ENCODE measurements around the gene DLX5.

Gene DLX5

DNA sequence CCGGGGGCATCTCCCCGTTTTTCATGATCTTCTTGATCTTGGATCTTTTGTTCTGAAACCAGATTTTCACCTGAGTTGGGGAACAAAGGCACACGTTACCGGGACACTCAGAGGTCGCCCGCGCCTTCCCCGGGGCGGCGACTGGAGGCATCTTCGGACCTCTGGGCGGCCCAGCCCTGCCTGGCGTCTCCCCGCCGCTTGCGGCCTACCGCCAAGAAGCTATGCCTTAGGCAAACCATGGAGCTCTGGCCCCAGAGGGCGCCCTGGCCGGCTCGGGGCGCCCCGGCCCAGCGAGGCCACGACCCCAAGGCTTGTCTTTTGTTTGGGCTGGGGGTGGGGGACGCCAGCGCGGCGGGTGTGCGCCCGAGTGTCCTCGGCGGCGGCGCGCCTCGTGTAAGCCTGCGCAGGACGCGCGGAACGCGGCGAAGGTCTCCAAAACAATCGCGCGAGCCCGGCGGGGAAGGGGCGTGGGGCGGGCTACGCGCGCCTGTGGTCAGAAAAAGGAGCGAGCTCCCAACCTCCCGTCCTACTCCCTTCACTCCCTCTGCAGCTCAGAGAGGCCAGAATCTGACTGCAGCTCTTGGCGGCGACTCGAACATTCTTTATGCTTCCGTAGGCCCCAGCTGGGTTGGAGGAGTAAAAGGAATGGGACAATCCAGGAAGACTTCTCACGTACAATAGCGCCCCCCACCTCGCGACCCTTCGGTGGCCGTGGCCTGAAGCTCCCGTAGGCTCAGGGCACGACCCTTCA is 3.5 kb downstream of the DLX5 start:
- no peak for TF ChIP-seq YY1 (IDR thresholded peaks at IDR 0.05; ENCODE audit: insufficient read depth, insufficient read length)
- peak; percentile 12 for TF ChIP-seq SUZ12 (IDR thresholded peaks at IDR 0.05; ENCODE audit: extremely low read depth, insufficient read depth, insufficient read length)
- no peaks in the 10 kb centered on the region for H3K36me3 ChIP-seq (ENCODE audit: insufficient read depth, insufficient read length, low read length)
- peaks cover 7% of the 10 kb centered on the region for H3K4me1 ChIP-seq (ENCODE audit: insufficient read depth, insufficient read length)
- no peaks in the 10 kb centered on the region for H3K9me3 ChIP-seq (ENCODE audit: insufficient read depth, low read length)
- H3K27me3 ChIP-seq (ENCODE audit: insufficient read depth, insufficient read length): peaks cover 98% of the 10 kb centered on the region
- DNase-seq (ENCODE audit: low read depth, low spot score): no peak
- H3K4me3 ChIP-seq (ENCODE audit: insufficient read length, low read depth): peak overlapping the region; percentile 21
- peak overlapping the region; percentile 42 for H3K9ac ChIP-seq (ENCODE audit: insufficient read length, low read depth)

DNA sequence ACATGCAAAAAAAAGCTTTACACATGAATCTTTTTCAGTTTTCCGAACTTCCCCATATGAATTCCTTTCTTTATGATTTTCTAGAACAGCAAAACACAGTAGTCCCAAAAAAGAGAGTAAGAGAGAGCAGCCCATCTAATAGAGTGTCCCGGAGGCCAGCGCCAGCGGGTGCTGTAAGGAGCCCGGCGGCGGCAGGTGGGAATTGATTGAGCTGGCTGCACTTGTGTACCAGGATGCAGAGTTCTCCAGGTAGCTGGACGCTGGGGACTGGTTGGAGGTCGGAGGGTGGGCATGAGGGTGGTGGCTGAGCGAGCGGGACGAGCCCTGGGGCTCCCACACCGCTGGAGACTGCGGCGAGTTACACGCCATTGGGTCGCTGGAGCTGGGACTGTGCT is 4.0 kb downstream of the DLX5 start:
- peaks cover 7% of the 10 kb centered on the region for H3K4me1 ChIP-seq (ENCODE audit: insufficient read depth, insufficient read length)
- H3K9me3 ChIP-seq (ENCODE audit: insufficient read depth, low read length): no peaks in the 10 kb centered on the region
- DNase-seq (ENCODE audit: low read depth, low spot score): no peak
- H3K9ac ChIP-seq (ENCODE audit: insufficient read length, low read depth): no peak overlapping the region
- H3K36me3 ChIP-seq (ENCODE audit: insufficient read depth, insufficient read length, low read length): no peaks in the 10 kb centered on the region
- peak overlapping the region; percentile 21 for H3K4me3 ChIP-seq (ENCODE audit: insufficient read length, low read depth)
- no peak for TF ChIP-seq SUZ12 (IDR thresholded peaks at IDR 0.05; ENCODE audit: extremely low read depth, insufficient read depth, insufficient read length)
- no peak for TF ChIP-seq ZNF274 (IDR thresholded peaks at IDR 0.05; ENCODE audit: low read depth, low read length)
- no peak for TF ChIP-seq YY1 (IDR thresholded peaks at IDR 0.05; ENCODE audit: insufficient read depth, insufficient read length)
- H3K27me3 ChIP-seq (ENCODE audit: insufficient read depth, insufficient read length): peaks cover 98% of the 10 kb centered on the region

DNA sequence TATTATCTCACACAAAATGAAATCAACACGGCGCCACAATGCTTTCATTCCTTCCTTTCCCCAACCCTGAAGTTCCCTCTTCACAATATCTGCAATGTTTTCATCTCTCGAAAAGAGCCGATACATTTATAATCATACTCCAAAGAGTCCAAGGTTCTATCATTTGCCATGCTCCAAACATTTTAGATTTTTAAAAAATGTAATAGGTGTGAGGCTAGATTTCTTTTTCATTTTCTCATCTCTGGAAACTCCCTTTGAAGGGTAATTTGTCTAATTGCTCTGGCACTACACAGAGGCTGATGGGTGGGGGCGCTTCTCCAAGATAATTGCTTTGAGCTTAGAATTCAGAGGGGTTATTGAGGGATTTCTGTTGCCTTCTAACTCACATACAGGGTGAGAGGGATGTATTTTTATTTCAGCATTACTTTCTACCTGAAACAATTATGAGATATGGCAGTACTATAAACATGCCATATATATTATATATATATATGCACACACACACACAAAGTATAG is 4.9 kb downstream of the DLX5 start:
- no peaks in the 10 kb centered on the region for H3K9me3 ChIP-seq (ENCODE audit: insufficient read depth, low read length)
- peaks cover 7% of the 10 kb centered on the region for H3K4me1 ChIP-seq (ENCODE audit: insufficient read depth, insufficient read length)
- no peak for DNase-seq (ENCODE audit: low read depth, low spot score)
- peaks cover 98% of the 10 kb centered on the region for H3K27me3 ChIP-seq (ENCODE audit: insufficient read depth, insufficient read length)
- H3K4me3 ChIP-seq (ENCODE audit: insufficient read length, low read depth): no peak overlapping the region
- TF ChIP-seq ZNF274 (IDR thresholded peaks at IDR 0.05; ENCODE audit: low read depth, low read length) (no peak), YY1 (IDR thresholded peaks at IDR 0.05; ENCODE audit: insufficient read depth, insufficient read length) (no peak), SUZ12 (IDR thresholded peaks at IDR 0.05; ENCODE audit: extremely low read depth, insufficient read depth, insufficient read length) (no peak)
- H3K9ac ChIP-seq (ENCODE audit: insufficient read length, low read depth): no peak overlapping the region
- no peaks in the 10 kb centered on the region for H3K36me3 ChIP-seq (ENCODE audit: insufficient read depth, insufficient read length, low read length)

DNA sequence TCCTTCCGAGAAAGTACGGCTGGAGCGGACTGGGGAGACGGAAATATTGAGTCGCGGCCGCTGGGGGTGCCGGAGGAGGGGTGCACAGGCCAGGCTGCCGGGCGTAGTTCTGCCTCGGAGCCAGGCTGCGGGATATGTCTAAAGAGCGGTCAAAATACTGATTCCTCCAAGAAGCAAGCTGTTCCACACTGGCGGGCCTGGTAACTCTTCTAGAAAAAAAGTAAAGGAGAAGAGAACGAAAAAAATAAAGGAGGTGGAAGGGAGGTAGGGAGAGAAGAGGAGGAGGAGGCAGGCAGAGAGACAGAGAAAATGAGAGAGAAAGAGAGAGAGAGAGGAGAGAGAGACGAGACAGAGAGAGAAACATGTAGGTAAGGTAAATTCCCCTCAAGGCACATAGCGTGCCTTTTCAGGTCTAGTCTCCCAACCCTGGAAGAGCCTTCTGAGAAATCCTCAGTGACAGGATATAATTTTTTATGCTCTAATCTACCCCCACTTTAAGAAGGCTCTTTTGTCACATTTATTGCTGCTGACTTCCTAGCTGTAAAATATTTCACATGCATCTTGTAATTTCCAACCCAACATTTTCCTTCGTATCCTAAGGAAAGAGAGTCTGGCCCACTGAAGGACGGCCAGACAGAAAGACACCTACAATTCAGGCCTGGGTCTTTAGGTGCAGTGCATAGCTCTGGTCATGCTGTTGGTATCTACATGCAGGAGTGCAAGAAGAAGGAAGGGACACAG is 5.7 kb downstream of the DLX5 start:
- no peaks in the 10 kb centered on the region for H3K36me3 ChIP-seq (ENCODE audit: insufficient read depth, insufficient read length, low read length)
- TF ChIP-seq SUZ12 (IDR thresholded peaks at IDR 0.05; ENCODE audit: extremely low read depth, insufficient read depth, insufficient read length): peak; percentile 67
- no peak for TF ChIP-seq YY1 (IDR thresholded peaks at IDR 0.05; ENCODE audit: insufficient read depth, insufficient read length)
- TF ChIP-seq ZNF274 (IDR thresholded peaks at IDR 0.05; ENCODE audit: low read depth, low read length): no peak
- H3K27me3 ChIP-seq (ENCODE audit: insufficient read depth, insufficient read length): peaks cover 98% of the 10 kb centered on the region
- H3K9me3 ChIP-seq (ENCODE audit: insufficient read depth, low read length): no peaks in the 10 kb centered on the region
- H3K4me3 ChIP-seq (ENCODE audit: insufficient read length, low read depth): no peak overlapping the region
- H3K4me1 ChIP-seq (ENCODE audit: insufficient read depth, insufficient read length): peaks cover 7% of the 10 kb centered on the region
- H3K9ac ChIP-seq (ENCODE audit: insufficient read length, low read depth): no peak overlapping the region
- DNase-seq (ENCODE audit: low read depth, low spot score): no peak

DNA sequence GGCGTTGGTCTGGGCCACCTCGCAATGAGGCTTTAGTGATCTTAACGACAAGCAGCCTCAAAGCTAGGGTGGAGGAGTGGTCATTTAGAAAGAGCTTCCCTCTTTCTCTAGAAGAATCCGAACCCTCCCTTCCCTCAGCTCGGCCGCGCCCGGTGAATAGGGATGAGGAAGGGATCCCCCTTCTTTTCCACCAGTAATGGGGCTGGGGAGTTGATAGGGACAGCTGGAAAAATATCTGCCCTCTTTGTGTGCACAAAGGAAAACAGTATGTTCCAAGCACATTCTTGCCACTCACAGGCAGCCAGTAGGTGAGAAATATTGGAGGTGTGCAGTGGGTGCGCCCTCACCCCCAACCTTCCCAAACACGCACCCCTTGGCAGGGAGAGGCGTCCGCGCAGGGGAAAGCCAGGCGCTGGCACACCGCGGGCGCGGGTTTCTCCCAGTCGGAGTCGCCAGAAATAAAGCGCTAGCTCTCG is 6.5 kb downstream of the DLX5 start:
- DNase-seq (ENCODE audit: low read depth, low spot score): no peak
- Histone ChIP-seq H3K27me3 (ENCODE audit: insufficient read depth, insufficient read length) (peaks cover 99% of the 10 kb centered on the region), H3K4me3 (ENCODE audit: insufficient read length, low read depth) (no peak overlapping the region), H3K9me3 (ENCODE audit: insufficient read depth, low read length) (no peaks in the 10 kb centered on the region), H3K4me1 (ENCODE audit: insufficient read depth, insufficient read length) (peaks cover 4% of the 10 kb centered on the region), H3K9ac (ENCODE audit: insufficient read length, low read depth) (no peak overlapping the region), H3K36me3 (ENCODE audit: insufficient read depth, insufficient read length, low read length) (no peaks in the 10 kb centered on the region)
- TF ChIP-seq SUZ12 (IDR thresholded peaks at IDR 0.05; ENCODE audit: extremely low read depth, insufficient read depth, insufficient read length) (peak; percentile 11), YY1 (IDR thresholded peaks at IDR 0.05; ENCODE audit: insufficient read depth, insufficient read length) (no peak)

DNA sequence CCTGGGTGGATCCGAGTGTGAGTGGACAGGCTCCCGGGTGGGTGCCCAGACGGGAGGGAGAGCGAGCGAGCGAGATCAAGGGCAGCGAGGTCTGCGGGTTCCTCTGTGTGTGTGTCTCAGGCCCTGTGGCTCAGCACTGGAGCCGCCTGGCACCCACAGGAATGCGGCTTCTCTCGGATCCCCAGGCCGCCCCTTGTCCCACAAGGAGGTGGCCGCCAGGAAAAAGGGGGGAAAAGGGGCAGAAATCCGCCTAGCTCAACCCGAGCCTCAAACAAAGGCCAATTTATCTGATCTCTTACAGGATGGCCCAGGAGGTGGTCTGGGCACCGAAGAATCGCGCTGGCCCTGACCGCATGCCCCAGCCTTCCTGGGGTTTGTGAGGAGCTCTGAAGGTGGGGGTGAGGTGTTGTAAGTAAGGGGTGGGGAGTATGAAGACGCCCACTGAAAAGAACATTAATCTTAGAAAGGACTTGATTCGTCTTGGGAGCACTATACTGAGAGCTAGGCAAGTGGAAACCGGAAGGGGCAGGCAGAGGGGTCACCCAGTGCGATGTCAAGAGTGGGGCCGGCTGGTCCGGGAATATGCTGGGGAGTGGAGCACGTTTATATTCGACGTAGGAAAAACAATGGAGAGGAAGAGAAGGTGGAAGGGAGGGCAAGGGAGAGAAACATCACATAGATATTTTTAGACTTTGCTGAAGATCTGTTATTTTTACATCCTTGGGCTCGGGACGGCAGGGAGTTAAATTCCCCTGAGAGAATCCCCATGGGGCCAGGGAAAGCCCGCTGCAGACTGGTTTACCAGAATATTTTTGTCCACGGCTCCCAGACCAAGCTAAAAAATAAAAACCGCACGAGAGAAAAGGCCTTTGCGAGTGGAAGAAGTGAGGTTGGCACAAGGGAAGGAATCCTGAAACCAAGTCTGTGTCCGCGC is 7.2 kb downstream of the DLX5 start:
- TF ChIP-seq ZNF274 (IDR thresholded peaks at IDR 0.05; ENCODE audit: low read depth, low read length) (no peak), YY1 (IDR thresholded peaks at IDR 0.05; ENCODE audit: insufficient read depth, insufficient read length) (no peak), SUZ12 (IDR thresholded peaks at IDR 0.05; ENCODE audit: extremely low read depth, insufficient read depth, insufficient read length) (peak; percentile 34)
- H3K9ac ChIP-seq (ENCODE audit: insufficient read length, low read depth): peak overlapping the region; percentile 50
- H3K36me3 ChIP-seq (ENCODE audit: insufficient read depth, insufficient read length, low read length): no peaks in the 10 kb centered on the region
- peaks cover 99% of the 10 kb centered on the region for H3K27me3 ChIP-seq (ENCODE audit: insufficient read depth, insufficient read length)
- H3K4me3 ChIP-seq (ENCODE audit: insufficient read length, low read depth): peak overlapping the region; percentile 39
- H3K9me3 ChIP-seq (ENCODE audit: insufficient read depth, low read length): no peaks in the 10 kb centered on the region
- DNase-seq (ENCODE audit: low read depth, low spot score): no peak
- peaks cover 4% of the 10 kb centered on the region for H3K4me1 ChIP-seq (ENCODE audit: insufficient read depth, insufficient read length)
